ENCODE results near the gene ZNF346.

DNA sequence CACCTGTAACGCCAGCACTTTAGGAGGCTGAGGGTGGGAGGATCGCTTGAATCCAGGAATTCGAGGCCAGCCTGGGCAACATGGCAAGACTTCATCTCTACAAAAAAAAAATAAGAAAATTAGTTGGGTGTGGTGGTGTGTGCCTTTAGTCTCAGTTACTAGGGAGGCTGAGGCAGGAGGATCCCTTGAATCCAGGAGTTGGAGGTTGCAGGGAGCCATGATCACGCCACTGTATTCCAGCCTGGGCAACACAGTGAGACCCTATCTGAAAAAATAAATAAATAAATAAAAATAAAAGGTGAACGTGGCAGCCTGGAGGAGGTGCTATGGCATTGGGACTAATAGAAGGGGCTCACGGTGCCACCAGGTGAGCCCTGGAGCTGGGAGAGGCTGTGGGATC lies 71.3 kb downstream of the ZNF346 start:
- TF ChIP-seq, protein P1, sequence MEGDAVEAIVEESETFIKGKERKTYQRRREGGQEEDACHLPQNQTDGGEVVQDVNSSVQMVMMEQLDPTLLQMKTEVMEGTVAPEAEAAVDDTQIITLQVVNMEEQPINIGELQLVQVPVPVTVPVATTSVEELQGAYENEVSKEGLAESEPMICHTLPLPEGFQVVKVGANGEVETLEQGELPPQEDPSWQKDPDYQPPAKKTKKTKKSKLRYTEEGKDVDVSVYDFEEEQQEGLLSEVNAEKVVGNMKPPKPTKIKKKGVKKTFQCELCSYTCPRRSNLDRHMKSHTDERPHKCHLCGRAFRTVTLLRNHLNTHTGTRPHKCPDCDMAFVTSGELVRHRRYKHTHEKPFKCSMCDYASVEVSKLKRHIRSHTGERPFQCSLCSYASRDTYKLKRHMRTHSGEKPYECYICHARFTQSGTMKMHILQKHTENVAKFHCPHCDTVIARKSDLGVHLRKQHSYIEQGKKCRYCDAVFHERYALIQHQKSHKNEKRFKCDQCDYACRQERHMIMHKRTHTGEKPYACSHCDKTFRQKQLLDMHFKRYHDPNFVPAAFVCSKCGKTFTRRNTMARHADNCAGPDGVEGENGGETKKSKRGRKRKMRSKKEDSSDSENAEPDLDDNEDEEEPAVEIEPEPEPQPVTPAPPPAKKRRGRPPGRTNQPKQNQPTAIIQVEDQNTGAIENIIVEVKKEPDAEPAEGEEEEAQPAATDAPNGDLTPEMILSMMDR (IDR thresholded peaks at IDR 0.05): no peak
- TF ChIP-seq POLR2A (IDR thresholded peaks at IDR 0.05): no peak
- TF ChIP-seq POLR2AphosphoS5 (IDR thresholded peaks at IDR 0.05): no peak

Measured in prostate gland (tissue), 2 donors.